ENCODE results near the gene PTPRE. TPM values are rescaled to one million over a fixed set of nuclear protein-coding genes. Genes with fewer than 3 reads are reported as not detected.

Gene PTPRE
- polyA plus RNA-seq, 5 donors: 7.2 to 10.1 (median 7.6) TPM

GRCh38 chr10:128043259-128044045, 136.5 kb downstream of the PTPRE start:
- no peak for DNase-seq

- DNase-seq: no peak
These were observed 137.3 kb downstream of the PTPRE start for GRCh38 chr10:128044186-128044585.

- DNase-seq: no peak
These were observed 138.3 kb downstream of the PTPRE start for GRCh38 chr10:128044961-128045832.

- DNase-seq: no peak
These were observed 138.9 kb downstream of the PTPRE start for GRCh38 chr10:128045833-128046120.

- DNase-seq: no peak
These were observed 139.5 kb downstream of the PTPRE start for GRCh38 chr10:128046156-128046952.

- no peak for DNase-seq
These were observed 140.0 kb downstream of the PTPRE start for GRCh38 chr10:128046953-128047290.

DNA sequence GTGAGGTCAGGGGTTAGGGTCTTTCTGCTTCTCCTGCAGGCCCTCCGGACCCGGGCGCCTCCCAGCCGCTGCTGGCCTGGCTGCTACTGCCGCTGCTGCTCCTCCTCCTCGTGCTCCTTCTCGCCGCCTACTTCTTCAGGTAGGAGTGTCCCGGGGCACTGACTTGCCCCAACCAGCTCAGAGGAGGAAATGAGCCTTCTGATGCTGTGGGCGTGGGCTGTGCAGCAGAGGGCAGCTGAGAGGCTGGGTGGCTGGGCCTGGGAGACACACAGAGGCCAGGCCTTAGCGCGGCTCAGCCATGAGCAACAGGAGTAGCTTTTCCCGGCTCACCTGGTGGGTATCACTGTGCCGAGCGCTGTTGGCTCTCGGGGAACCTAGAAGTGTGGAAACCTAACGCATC, 140.4 kb downstream of the PTPRE start:
- peak in 1 of 2 donors; percentile 53 for DNase-seq

- peak; percentile 62 to 73 for DNase-seq
These were observed 141.3 kb downstream of the PTPRE start for GRCh38 chr10:128047991-128048818.

GRCh38 chr10:128048819-128049210, 141.9 kb downstream of the PTPRE start:
- DNase-seq: no peak

- no peak for DNase-seq
These were observed 142.6 kb downstream of the PTPRE start for GRCh38 chr10:128049226-128050120.

- DNase-seq: no peak
These were observed 143.2 kb downstream of the PTPRE start for GRCh38 chr10:128050121-128050516.

DNA sequence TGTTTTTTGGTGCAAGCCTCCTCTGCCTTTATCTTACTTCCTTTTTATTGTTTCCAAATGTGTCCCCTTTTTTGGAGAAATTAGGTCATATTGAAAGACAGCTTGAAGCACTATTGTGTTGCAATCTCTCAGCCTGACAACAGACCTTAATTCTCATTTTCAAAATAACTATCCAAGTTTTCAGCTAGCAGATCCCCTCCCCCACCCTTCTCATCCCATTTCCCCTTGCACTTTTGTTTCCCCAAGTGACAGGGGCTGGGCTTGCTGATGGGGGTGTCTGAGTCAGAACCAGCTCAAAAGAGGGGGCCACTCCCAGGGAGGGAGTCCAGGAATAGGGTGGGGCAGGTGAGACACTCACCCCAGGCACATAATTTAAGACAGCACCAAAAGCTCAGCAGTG, 144.0 kb downstream of the PTPRE start:
- DNase-seq: peak in 1 of 2 donors; percentile 49

DNA sequence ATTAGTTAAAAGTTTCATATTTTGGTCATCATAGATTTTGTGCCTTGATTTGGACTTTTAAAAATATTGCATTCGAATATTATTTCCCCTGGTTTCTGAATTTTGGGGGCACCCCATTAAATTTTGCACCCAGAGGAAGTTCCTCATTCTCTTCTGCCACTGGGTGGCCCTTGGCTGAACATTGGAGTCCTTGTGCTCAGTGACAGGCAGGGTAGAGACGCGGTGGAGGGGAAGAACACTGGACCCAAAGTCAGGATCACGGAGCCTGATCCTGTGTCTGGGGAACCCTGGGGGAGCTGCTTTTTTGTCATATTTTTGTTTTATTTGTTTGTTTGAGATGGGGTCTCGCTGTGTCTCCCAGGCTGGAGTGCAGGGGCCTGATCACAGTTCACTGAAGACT, 144.6 kb downstream of the PTPRE start:
- no peak for DNase-seq

GRCh38 chr10:128052696-128053095, 145.8 kb downstream of the PTPRE start:
- DNase-seq: no peak

DNA sequence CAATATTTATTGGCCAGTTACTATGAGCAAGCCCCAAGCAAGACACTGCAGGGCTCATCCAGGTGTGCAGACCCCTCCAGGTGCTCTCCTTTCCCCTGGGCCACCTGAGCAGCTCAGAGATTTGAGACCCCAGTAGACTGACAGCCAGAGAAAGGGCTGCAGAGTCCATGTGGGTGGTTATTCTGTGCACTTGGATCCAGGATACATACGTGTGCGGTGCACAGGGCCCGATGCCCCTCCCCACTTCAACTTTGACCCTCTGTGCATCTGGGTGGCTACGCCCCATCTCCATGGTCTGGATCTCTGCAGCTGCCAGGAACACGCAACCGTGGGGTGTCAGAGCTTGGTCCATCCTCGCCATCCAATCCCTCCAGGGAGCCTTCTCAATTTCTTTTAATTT, 146.5 kb downstream of the PTPRE start:
- DNase-seq: no peak

- DNase-seq: no peak
These were observed 147.5 kb downstream of the PTPRE start for GRCh38 chr10:128054163-128054970.

- DNase-seq: no peak
These were observed 148.4 kb downstream of the PTPRE start for GRCh38 chr10:128055061-128055868.

- no peak for DNase-seq
These were observed 149.6 kb downstream of the PTPRE start for GRCh38 chr10:128056303-128057050.

Data from right lung (tissue), 5 donors.